NCI-H345 (cell line): Measurements from ENCODE around the gene PDE9A.

Experiments used
- DNase-seq: peaks from one replicate; lab custom pipeline; 2025; lab: John Stamatoyannopoulos, UW

Gene PDE9A

GRCh38 chr21:42657676-42658319, 4.4 kb downstream of the PDE9A start:
- DNase-seq: no peak

DNA sequence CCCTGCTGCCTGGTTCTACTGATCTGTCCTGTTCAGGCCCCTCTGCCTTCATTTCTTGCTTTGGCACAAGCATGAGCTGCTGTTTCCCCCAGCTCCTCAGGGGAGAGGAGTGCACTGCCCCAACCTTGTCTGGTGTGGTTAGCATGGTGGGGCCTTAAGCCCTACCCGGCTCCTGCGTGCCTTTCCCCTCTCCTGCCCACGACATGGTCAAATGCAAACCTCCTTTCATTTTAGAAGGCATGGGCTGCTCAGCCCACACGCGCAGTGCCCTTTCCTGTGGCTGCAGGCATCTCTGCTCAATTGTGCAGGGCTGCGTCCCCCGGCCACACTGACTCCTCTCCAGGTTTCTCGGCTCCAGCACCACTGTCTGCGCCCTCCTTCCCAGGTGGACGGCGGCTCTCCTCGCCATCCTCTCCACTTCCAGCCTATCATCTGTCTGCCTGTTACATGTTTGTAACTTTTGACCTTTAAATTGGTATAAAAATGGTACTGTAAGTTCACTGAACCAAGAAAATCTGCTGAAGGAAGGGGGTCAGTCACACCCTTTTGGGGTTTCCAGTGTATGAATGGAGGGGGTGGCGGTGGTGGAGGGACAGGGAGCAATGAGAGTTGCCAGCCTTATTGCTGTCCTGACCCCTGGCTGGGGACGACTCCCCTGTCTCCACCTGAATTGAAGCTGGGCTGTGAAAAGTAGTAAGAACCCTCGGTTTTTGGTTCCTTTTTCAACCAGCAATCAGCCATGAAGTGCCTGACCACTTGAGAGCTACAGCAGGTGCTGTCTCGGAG, 5.1 kb downstream of the PDE9A start:
- no peak for DNase-seq

DNA sequence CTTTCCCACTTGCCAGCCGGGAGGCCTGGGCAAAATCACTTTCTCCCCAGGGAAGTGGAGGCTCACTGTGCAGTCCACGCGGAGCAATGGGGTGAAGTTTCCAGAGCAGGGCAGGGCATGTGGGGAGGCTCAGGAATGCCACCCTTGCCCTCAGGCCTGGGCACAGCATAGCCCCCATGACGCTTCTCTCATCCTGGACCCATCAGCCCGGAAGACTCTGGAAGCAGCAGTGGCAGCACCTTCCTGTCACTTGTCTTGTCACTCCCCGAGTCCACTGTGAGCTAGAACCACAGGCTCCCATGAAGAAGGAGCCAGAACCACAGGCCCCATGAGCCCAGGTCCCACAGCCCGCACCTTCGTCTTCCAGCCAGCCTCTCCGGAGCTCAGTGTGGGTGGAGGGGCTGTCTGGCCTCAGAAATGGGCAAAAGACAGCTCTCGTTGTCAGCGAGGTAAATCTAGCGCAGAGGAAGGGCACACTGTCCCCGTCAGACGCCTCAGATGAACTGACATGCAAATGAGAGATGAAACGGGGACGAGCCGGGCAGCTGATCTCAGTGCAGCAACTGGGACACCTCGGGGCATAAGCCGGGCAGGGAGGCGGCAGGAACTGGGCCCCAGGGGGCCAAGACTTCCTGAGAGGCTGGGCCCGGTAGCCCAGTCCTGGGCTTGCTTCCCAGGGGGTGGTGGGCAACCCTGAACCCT, 6.1 kb downstream of the PDE9A start:
- no peak for DNase-seq

DNA sequence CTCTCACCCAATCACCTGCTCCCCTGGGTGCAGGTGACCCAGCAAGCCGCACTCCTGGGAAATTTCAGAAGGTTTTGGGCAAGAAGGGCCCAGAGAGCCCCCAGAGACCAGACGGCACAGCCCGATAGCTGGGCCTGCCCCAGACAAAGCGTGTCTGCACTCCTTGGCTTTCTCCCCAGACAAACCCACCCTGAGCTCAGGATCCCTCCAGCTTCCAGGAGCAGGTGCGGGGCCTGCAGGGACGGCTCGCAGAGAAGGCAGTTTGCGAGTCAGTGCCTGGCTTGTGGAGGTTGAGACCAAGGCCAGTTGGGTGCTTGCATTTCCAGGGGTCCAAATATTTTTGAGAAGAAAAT, 6.7 kb downstream of the PDE9A start:
- DNase-seq: no peak

DNA sequence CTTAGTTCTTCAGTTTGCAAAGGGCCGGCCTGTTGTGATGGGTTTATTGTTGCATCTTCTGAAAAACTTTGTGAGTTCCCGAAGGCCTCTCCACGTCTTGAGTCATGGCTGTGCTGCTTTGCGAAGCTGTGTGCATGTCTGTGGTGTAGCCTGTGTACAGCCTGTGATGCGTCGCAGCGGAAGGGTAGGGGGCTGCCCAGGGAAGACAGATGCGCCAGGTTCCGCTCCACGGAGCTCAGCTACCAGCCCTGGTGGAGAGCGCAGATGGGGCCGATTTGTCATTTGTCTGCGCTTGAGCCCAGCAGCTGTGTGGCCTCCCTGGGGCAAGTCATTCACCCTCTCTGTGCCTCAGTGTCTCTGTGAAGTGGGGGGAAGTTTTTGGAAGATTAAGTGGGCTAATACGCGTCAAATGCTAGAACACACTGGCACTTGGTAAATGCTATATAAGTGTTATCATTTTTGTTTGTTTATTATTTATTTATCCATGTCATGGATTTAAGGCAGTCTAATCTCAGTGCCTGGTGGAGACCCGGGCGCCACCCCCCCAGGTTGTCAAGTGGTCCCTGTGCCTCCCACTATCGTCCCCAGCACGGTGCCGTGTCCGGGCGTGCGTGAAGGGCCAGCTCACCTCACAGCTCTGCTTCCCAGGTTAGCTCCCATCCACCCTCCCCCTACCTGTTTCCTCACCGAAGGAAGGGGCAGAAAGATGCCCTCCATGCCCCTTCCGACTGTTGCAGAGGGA, 8.4 kb downstream of the PDE9A start:
- no peak for DNase-seq

- no peak for DNase-seq
Observed at GRCh38 chr21:42662430-42663199, 9.2 kb downstream of the PDE9A start.

DNA sequence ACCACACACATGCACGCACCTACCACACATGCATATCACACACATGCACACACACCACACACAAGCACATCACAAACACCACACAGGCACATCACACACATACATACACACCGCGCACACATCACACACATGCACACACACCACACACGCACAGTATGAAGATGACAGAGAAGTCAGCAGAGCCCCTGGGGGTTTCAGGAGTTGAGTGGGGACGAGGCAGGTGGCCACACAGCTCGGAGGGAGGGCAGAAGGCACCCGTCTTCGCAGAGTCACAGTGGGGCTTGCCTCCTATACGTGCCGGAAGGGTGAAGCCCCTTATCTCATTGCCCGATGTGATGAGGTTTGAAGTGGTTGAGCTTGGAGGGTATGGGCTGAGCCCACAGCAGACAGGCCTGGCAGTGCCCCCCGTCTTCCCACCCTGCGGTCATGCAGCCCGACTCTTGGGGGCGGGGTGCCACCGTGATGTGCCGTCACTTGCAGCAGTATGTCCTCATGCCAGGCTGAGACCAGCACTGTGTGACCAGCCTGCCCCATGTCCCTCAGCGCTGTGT, 9.9 kb downstream of the PDE9A start:
- no peak for DNase-seq

DNA sequence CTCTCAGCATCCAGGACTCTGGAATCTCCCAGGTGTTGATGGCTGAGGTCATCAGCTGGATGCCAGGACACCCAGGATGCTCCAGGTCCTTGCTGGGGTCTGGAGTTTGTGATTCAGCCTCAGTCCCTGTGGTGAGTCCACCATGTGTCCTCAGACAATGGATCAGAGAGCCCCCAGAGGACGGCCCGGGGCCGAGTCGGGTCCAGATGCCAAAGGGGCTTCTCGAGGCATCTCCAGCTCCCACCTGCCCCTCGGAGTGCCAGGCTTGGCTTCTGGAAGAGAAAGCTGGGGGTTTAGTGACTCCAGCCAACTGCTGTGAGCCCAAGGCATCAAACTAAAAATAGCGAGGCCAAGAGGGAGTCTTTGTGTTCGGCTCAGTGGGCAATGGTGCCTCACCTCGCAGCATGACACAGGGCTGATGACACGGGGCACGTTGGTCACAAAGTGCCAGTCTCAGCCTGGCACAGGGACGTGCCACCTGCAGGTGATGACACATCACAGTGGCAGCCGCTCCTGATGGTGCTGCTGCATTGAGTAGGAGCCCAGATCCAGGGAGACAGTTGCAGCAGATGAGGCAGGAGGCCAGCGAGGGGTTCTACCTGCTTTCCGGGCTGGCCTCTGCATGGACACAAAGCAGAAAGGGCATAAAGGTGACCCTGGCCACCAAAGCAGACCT, 10.6 kb downstream of the PDE9A start:
- peak; percentile 22 for DNase-seq

DNA sequence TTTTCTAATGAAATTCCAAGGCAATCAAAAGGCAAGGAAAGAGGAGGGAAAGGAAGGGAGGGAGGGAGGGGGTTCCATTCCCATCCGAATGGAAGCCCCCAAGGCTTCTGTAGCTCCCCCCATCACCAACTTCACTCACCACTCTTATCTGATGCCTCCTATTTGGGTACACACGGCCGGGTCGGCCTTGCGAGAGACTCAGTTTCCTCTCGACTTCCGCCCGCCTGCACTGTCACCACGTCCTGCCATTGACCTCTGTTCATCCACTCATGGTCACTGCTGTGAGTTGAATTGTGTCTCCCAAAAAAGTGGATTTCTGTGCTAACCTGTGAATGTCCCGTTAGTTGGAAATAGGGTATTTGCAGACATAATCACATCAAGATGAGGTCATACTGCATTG, 11.2 kb downstream of the PDE9A start:
- no peak for DNase-seq

GRCh38 chr21:42665026-42665425, 11.6 kb downstream of the PDE9A start:
- DNase-seq: no peak

DNA sequence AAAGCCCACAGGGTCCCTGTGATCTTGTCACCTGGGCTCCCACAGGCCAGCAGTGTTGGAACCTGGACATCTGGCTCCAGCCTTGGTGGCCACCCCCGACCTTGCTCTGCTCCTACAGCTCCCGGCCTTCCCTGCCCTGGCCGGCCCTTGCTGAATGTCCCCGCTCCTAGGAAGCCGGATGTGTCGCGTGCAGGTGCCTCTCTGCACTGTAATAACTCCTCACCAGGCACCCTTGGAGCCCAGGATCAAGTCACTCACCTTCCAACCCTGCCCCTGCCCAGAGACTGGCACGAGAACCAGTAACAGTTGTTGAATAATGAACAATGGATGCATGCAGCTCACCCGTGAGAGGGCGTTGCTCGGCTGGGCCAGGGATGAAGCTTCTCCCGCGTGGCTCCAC, 12.1 kb downstream of the PDE9A start:
- no peak for DNase-seq

GRCh38 chr21:42666023-42666747, 12.8 kb downstream of the PDE9A start:
- DNase-seq: no peak

GRCh38 chr21:42666925-42667324, 13.5 kb downstream of the PDE9A start:
- no peak for DNase-seq

GRCh38 chr21:42668298-42668992, 15.0 kb downstream of the PDE9A start:
- no peak for DNase-seq

- peak; percentile 45 for DNase-seq
Observed at GRCh38 chr21:42669041-42669440, 15.6 kb downstream of the PDE9A start.

DNA sequence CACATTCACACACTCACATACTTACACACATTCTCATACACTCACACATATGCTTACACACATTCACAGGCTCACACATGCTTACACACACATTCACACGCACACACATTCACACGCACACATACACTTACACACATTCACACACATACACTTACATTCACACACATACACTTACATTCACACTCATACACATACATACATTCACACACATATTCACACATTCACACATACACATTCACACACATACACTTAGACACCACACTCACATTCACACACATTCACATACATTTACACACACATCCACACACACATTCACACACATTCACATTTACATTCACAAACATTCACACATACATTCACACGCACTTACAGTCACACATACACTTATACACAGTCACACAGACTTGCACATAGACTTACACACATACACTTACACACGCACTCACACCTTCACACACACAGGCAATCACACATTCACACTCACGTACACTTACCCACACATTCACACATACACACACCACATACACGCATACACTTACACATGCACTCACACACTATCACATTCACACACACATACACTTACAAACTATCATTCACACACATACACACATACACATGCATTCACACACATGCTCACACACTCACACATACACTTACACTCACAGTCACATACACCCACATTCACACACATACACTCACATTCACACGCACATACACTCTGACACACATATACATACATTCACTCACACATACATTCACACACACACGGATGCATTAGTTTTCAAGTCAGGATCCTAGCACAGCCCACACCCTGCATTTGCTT, 16.8 kb downstream of the PDE9A start:
- DNase-seq: no peak

DNA sequence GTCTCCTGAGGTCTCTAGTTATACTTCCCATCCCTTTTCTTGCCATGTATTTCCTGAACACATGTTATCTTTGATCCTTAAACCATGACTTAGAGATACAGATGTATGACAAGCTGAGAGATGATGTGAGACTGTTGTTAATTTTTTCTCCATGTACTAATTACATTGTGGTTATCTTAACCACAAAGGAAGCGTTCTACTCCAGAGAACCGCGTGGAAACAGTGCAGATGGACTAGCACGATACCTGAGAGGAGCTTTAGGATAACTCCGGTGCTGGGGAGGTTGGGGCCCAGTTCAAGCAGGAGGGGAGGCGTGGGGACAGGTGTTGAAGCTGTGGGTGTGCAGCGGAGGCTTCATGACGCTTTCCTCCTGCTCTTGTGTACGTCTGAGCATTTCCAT, 17.5 kb downstream of the PDE9A start:
- DNase-seq: no peak

GRCh38 chr21:42671778-42672593, 18.6 kb downstream of the PDE9A start:
- peak; percentile 40 for DNase-seq
